Fibroblast of villous mesenchyme (primary cell): ENCODE data around the gene NUDT14. TPM values are rescaled to one million over a fixed set of nuclear protein-coding genes. Genes with fewer than 3 reads are reported as not detected.
A peak's percentile ranks its signal among the peaks of the same experiment; 100 is the strongest.

ENCODE experiments used
- DNase-seq: peaks from one replicate; pipeline ENCODE4 v3.0.0-alpha.2; 2010; ENCODE audit warnings: low read depth
- H3K4me3 ChIP-seq: 2 replicates; pipeline ENCODE4 v1.5.1; 2011; ENCODE audit warnings: low read depth, mild to moderate bottlenecking, low read length
- CTCF ChIP-seq: IDR thresholded peaks from 2 replicates; pipeline ENCODE4 v1.5.1; 2012; ENCODE audit warnings: low read depth, mild to moderate bottlenecking, low read length; ENCODE audit not compliant: insufficient read depth
- total RNA-seq: library from RNA; depleted of rRNA; stranded (reverse); fragments of >200 nt; gene quantifications from 2 replicates; pipeline ENCODE4 v1.2.3, GENCODE V29; 2012

Gene NUDT14
- total RNA-seq, 1 donor, result 17.7 TPM

GRCh38 chr14:105200074-105200473 is 19.0 kb upstream of the NUDT14 start:
- peak; percentile 2 for TF ChIP-seq CTCF
- no peak for DNase-seq
- no peak overlapping the region for H3K4me3 ChIP-seq

GRCh38 chr14:105199093-105199492 is 18.0 kb upstream of the NUDT14 start:
- no peak overlapping the region for H3K4me3 ChIP-seq
- DNase-seq, result peak; percentile 54
- no peak for TF ChIP-seq CTCF

- no peak for TF ChIP-seq CTCF
- no peak for DNase-seq
- H3K4me3 ChIP-seq, result no peak overlapping the region
These were observed 17.5 kb upstream of the NUDT14 start for GRCh38 chr14:105198588-105198987.

- no peak overlapping the region for H3K4me3 ChIP-seq
- TF ChIP-seq CTCF, result no peak
- peak; percentile 59 for DNase-seq
These were observed 16.1 kb upstream of the NUDT14 start for GRCh38 chr14:105197211-105197641.

GRCh38 chr14:105196265-105196960 is 15.3 kb upstream of the NUDT14 start:
- no peak overlapping the region for H3K4me3 ChIP-seq
- TF ChIP-seq CTCF, result no peak
- DNase-seq, result no peak

- no peak for DNase-seq
- H3K4me3 ChIP-seq, result no peak overlapping the region
- TF ChIP-seq CTCF, result no peak
These were observed 14.6 kb upstream of the NUDT14 start for GRCh38 chr14:105195522-105196264.

GRCh38 chr14:105195051-105195450 is 13.9 kb upstream of the NUDT14 start:
- no peak for TF ChIP-seq CTCF
- DNase-seq, result no peak

More at GRCh38 chr14:105195051-105195450, 13.9 kb upstream of the NUDT14 start:
- no peak overlapping the region for H3K4me3 ChIP-seq
